DMS53 (cell line): Measurements from ENCODE around the gene MYO10.
"Not testable (repeated sequence)": the region's sequence is repeated elsewhere in the genome, so short reads cannot be mapped to it uniquely, and the experiment has no call there.

ENCODE experiments used
- DNase-seq: peaks from one replicate; lab custom pipeline; 2025; lab: John Stamatoyannopoulos, UW

MYO10 gene

GRCh38 chr5:16740811-16741392, 195.2 kb downstream of the MYO10 start:
- DNase-seq: no peak

- no peak for DNase-seq
These were observed 195.8 kb downstream of the MYO10 start for GRCh38 chr5:16740066-16740810.

- DNase-seq: not testable (repeated sequence)
These were observed 197.7 kb downstream of the MYO10 start for GRCh38 chr5:16738393-16738792.

DNA sequence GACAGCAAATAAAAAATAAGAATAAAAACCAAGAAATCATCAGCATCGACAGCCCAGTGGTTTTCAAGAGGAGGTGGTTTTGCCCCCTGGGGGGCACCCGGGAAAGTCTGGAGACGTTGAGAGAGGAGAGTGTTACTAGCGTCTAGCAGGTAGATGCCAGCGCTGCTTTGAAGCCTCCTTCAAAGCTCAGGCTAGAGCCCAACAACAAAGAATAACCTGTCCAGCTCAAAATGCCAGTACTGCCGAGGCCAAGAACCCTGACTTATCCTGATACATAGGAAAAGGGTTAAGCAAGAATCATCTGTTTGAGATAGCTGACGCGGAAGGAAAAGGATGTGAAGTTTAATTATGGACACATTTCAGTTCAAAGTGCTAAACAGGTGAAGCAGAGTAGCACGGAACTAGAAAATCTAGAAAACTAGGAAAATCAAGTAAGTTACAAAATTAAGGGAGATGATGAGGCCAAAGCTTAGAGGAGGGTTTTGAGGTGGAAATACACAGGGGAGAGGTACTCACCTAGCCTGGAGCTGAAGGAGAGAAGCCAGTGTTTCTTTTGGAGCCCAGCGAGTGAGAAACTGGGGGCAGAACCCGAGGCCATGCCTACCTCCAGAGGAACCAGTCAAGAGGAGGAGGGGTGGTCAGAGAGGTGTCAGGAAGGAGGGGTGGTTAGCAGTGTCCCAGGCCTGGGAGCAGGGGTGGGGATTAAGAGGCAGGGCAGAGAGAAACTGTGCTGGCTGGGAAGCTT, 198.3 kb downstream of the MYO10 start:
- DNase-seq: no peak

- DNase-seq: no peak
These were observed 198.9 kb downstream of the MYO10 start for GRCh38 chr5:16737209-16737608.

GRCh38 chr5:16736158-16736995, 199.7 kb downstream of the MYO10 start:
- DNase-seq: peak; percentile 90

DNA sequence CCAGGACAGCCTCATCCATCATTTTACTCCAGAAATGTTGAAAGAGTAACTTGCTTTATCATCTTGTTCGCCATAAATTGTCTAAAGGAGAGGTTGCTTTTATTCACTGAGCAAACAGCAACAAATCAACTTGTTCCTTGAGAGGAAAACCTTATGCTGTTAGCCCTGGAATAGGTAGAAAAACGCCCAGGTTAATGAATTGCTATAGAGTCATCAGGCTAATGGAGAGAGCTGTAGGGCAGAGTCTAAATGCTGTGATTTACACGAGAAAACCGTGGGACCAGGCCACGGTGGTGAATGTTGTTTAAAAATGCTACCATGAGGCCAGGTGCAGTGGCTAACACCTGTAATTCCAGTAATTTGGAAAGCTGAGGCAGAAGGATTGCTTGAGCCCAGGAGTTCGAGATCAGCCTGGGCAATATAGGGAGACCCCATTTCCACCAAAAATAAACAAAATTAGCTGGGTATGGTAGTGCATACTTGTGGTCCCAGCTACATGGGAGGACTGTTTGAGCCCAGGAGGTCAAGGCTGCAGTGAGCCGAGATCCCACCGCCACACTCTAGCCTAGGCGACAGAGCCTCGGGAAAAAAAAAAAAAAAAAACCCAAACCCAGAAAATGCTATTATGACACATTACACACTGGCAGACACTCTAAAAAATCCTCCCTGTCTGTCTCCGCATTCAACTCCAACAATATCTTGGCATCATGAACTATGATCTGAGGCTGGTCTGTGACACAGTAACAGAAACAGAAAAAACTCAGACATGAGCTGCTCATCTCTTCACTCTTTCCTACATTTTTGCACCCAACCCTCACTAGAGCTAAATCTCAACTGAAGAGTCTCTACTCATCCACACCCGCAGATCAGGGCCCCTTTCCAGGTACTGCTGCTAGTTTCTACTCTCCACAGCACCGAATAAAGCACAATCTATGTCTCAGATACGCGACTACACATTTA, 200.7 kb downstream of the MYO10 start:
- no peak for DNase-seq

- no peak for DNase-seq
These were observed 202.6 kb downstream of the MYO10 start for GRCh38 chr5:16733331-16734006.

DNA sequence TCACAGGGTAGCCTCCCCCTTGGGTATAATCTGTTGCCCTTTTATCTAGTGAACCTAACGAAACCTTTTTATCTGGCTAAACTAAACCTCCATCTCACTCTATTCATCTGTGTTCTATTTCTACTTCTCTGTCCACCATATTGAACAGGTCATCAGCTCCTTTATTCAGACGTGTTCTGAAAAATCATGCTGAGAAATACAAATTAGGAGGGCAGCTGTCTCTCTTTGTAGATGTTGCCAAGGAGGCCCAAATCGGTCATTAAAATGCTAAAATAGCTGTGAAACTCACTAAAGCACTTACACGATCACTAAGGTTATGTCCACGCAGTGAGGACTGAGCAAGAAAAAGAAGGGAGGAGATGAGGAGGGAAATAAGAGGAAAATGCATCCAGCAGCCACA, 203.7 kb downstream of the MYO10 start:
- no peak for DNase-seq

GRCh38 chr5:16727755-16728325, 208.2 kb downstream of the MYO10 start:
- DNase-seq: peak; percentile 68

DNA sequence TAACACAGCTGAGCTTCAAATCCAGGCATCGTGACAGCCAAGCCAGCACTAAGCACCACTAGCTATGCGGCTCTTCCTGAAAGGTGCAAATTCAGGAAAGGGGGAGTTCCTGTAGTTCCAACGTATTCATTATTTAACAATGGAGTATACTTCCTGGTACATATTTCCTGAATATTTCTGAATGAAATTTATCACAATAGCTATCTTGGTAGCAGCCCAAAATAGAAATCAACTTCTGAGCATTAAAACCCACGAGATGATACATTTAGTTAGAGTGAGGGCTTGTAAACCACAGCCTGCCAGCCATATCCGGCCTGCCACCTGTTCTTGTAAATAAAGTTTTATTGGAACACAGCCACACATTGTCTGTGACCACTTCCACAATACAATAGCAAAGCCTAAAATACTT, 209.5 kb downstream of the MYO10 start:
- no peak for DNase-seq

- DNase-seq: no peak
These were observed 210.5 kb downstream of the MYO10 start for GRCh38 chr5:16725575-16725974.

DNA sequence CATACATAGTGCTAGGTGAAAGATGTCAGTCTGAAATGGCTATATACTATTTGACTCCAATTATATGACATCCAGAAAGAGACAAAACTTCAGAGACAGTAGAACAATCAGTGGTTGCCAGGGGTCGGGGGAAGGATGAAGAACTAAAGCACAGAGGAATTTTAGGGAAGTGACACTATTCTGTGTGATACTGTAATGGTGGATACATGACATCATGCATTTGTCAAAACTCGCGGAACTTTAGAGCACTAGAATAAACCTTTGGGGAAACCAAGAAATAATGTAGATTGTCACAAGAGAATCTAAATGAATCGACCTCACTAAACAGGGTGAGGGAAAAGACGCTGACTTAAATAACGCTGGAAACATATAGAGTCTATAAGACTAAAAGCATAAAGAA, 212.3 kb downstream of the MYO10 start:
- no peak for DNase-seq

DNA sequence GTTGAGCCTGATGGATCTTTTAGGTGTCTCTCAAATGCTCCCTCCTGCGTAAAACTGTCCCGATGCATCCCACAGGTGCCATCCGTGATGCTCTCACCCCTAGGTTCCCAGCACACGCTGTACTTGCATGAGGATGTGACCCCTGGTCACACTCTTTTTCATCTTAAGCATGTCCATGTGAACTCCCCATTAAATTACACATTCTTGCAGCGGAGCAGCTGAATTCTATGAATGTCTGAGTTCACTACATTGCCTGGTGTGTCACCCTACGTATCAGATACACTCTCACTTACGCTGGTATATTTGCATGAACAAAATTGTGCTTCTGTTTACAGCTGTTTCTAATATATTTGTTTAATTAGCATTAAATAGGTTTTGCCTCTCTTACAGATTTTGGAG, 214.0 kb downstream of the MYO10 start:
- no peak for DNase-seq

- peak; percentile 24 for DNase-seq
These were observed 214.7 kb downstream of the MYO10 start for GRCh38 chr5:16721151-16722096.

DNA sequence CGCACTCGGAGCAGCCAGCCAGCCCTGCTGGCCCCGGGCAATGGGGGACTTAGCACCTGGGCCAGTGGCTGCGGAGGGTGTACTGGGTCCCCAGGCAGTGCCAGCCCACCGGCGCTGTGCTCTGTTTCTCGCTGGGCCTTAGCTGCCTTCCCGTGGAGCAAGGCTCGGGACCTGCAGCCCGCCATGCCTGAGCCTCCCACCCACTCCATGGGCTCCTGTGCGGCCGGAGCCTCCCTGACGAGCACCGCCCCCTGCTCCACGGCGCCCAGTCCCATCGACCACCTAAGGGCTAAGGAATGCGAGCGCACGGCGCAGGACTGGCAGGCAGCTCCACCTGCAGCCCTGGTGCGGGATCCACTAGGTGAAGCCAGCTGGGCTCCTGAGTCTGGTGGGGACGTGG, 218.1 kb downstream of the MYO10 start:
- DNase-seq: not testable (repeated sequence)

DNA sequence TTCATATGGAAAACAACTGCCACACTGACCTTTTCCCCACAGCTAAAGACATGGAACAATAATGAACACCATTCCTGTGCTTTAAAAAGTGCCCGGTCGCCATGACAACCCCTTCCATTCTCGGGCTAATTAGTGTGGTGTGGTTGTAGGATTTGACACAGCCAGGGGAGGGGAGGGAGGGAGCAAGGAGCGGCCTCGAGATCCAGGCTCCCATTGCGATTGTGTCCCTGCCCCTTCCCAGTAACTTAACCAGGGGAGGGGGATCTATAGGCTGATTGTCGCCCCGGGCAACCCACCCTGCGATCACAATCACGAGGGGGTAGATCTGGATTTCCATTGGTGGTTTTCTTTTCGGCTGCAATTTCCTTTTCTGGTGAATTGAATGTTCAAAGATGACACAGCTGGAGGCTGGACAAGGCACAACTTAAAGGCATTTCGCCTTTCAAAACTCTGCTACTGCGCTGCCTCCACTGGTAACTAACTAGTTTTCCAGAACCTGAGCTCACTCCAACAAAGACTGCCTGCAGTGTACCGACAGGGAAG, 222.6 kb downstream of the MYO10 start:
- no peak for DNase-seq

DNA sequence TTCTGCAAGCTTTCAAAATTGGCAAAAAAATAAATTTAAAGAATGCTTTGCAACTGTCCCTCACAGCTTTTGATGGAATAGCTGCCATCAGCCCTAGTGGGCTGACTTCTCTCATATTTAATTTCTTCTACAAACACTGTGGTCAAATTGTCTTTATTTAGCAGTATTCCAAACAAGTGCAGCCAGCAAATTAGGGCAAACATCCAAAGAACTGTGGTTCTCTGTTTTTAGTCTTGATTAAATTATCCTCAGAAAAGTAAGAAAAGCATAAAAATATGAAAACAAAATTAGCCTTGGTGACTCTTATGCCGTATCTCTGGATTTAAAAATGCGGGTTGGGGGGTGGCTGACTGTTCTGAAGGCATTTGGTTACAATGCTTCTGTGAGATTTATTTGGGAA, 223.5 kb downstream of the MYO10 start:
- no peak for DNase-seq

GRCh38 chr5:16712178-16712577, 223.9 kb downstream of the MYO10 start:
- DNase-seq: peak; percentile 18
